A673 (cell line): ENCODE measurements around the gene STX18. TPM values are rescaled to one million over a fixed set of nuclear protein-coding genes. Genes with fewer than 3 reads are reported as not detected.

Experiments used
- BruUV-seq: library from RNA; stranded (reverse); fragments of 400-500 nt; replicated peaks from 2 replicates; lab custom pipeline; 2021; lab: Mats Ljungman, UMichigan
- CTCF ChIA-PET: fragments of 300-600 bp; sonication (Branson Sonifier 250); formaldehyde crosslinking; loops from one replicate; lab custom pipeline; 2022; ENCODE audit warnings: antibody characterized with exemption; lab: Charles Lee
- POLR2A ChIA-PET: fragments of 300-600 bp; sonication (Branson Sonifier 250); formaldehyde crosslinking; loops from one replicate; lab custom pipeline; 2022; ENCODE audit warnings: antibody characterized with exemption; ENCODE audit not compliant: low non-redundant PET; lab: Charles Lee
- DNase-seq: peaks from one replicate; pipeline ENCODE4 v3.0.0-alpha.2; 2015; ENCODE audit warnings: low spot score
- H3K27ac ChIP-seq: fragments of 200-600 bp; sonication (generic); 2 replicates; pipeline ENCODE4 v1.5.1; 2016; ENCODE audit warnings: mixed run types, low read depth, mild to moderate bottlenecking, mixed read lengths, antibody characterized with exemption, low read length; ENCODE audit not compliant: poor library complexity, severe bottlenecking
- H3K27me3 ChIP-seq: fragments of 200-600 bp; sonication (generic); replicated peaks from 2 replicates; pipeline ENCODE4 v1.6.1; 2017; ENCODE audit warnings: mixed run types, low read depth, mild to moderate bottlenecking, mixed read lengths, antibody characterized with exemption, low read length; ENCODE audit not compliant: insufficient read depth, poor library complexity
- H3K36me3 ChIP-seq: fragments of 200-600 bp; sonication (generic); 2 replicates; pipeline ENCODE4 v1.6.1; 2016; ENCODE audit warnings: mixed run types, mild to moderate bottlenecking, mixed read lengths, antibody characterized with exemption, low read length; ENCODE audit not compliant: insufficient read depth, poor library complexity, severe bottlenecking
- H3K4me1 ChIP-seq: fragments of 200-600 bp; sonication (generic); 2 replicates; pipeline ENCODE4 v1.6.1; 2017; ENCODE audit warnings: mixed run types, mild to moderate bottlenecking, mixed read lengths, antibody characterized with exemption, low read length; ENCODE audit not compliant: insufficient read depth, poor library complexity, severe bottlenecking
- H3K4me3 ChIP-seq: fragments of 200-600 bp; sonication (generic); 2 replicates; pipeline ENCODE4 v1.5.1; 2016; ENCODE audit warnings: low read depth, mixed run types, mild to moderate bottlenecking, mixed read lengths, low read length; ENCODE audit not compliant: poor library complexity, severe bottlenecking
- H3K9me3 ChIP-seq: fragments of 200-600 bp; sonication (generic); 2 replicates; pipeline ENCODE4 v1.6.1; 2016; ENCODE audit warnings: mixed run types, low read depth, mild to moderate bottlenecking, mixed read lengths, antibody characterized with exemption, low read length; ENCODE audit not compliant: poor library complexity, severe bottlenecking
- EZH2 ChIP-seq: fragments of 200-600 bp; sonication (generic); IDR thresholded peaks from 2 replicates; pipeline ENCODE4 v1.6.1; 2017; ENCODE audit warnings: borderline replicate concordance, low read depth, mild to moderate bottlenecking, mixed read lengths, antibody characterized with exemption, low read length; ENCODE audit not compliant: poor library complexity, severe bottlenecking
- intact Hi-C: fragments of 100-400 bp; cut with micrococcal nuclease; formaldehyde crosslinking; loops from one replicate; pipeline ENCODE4 v1.10.0; 2022; ENCODE audit not compliant: unreplicated experiment
- total RNA-seq: library from RNA; stranded (reverse); gene quantifications from 2 replicates; pipeline ENCODE4 v1.2.3, GENCODE V29; 2021
- TF ChIP-seq, protein P1 (sequence below): fragments of 300-800, 200-600 bp; sonication (generic); conservative IDR thresholded peaks from 2 replicates; pipeline ENCODE4 v1.5.1; 2017; ENCODE audit warnings: low read depth, mild to moderate bottlenecking, antibody characterized with exemption, low read length, moderate library complexity, mixed read lengths

The STX18 gene
- total RNA-seq, 1 experiment from 2014 or later, result 34.3 TPM

DNA sequence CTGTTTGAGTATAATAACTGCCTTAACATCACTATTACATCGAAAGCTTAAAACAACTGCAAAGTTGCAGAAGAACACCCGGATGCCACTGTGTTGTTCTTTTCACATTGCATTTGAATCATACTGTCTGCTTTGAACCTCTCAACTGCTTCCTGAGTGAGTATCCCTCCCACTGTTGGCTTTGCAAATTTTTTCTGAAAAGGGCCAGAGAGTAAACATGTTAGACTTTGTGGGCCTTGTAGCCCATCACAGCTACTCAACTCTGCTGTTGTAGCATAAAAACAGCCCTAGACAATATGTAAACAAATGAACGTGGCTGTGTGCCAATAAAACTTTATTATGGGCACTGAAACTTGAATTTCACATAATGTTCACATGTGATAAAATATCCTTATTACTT lies 78.9 kb downstream of the STX18 start:
- no peaks in the 10 kb centered on the region for H3K36me3 ChIP-seq
- no peak overlapping the region for H3K27ac ChIP-seq
- POLR2A ChIA-PET, result no interaction called here
- intact Hi-C loops, result no loop called here
- DNase-seq, result no peak
- BruUV-seq, result no TSS peak
- no peaks in the 10 kb centered on the region for H3K27me3 ChIP-seq
- H3K4me1 ChIP-seq, result no peaks in the 10 kb centered on the region
- TF ChIP-seq, protein P1, sequence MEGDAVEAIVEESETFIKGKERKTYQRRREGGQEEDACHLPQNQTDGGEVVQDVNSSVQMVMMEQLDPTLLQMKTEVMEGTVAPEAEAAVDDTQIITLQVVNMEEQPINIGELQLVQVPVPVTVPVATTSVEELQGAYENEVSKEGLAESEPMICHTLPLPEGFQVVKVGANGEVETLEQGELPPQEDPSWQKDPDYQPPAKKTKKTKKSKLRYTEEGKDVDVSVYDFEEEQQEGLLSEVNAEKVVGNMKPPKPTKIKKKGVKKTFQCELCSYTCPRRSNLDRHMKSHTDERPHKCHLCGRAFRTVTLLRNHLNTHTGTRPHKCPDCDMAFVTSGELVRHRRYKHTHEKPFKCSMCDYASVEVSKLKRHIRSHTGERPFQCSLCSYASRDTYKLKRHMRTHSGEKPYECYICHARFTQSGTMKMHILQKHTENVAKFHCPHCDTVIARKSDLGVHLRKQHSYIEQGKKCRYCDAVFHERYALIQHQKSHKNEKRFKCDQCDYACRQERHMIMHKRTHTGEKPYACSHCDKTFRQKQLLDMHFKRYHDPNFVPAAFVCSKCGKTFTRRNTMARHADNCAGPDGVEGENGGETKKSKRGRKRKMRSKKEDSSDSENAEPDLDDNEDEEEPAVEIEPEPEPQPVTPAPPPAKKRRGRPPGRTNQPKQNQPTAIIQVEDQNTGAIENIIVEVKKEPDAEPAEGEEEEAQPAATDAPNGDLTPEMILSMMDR, result no peak
- TF ChIP-seq EZH2, result no peak
- CTCF ChIA-PET, result no interaction called here
- no peaks in the 10 kb centered on the region for H3K9me3 ChIP-seq
- no peak overlapping the region for H3K4me3 ChIP-seq

DNA sequence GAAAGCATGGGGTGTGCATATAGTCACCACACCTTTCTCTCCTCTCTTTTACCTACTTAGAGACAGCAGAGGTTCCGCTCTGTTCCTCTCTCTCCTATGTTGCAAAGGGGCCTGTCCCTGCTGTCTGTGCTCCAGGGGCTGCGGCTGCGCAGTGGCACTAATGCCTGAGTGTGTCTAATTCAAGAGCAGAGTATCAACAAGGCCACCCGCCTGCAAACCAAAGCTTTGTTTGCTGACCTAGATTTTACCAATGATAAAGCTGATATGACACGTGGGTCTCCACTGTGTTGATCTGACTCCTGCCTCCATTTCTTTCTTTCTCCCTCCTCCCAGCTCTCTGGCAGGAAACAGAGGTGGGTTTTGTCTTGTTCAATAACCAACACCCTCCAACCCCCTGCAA lies 80.0 kb downstream of the STX18 start:
- H3K4me3 ChIP-seq, result no peak overlapping the region
- no peaks in the 10 kb centered on the region for H3K27me3 ChIP-seq
- intact Hi-C loops, result no loop called here
- no TSS peak for BruUV-seq
- no peaks in the 10 kb centered on the region for H3K4me1 ChIP-seq
- H3K36me3 ChIP-seq, result no peaks in the 10 kb centered on the region
- no peak for DNase-seq
- POLR2A ChIA-PET, result no interaction called here
- TF ChIP-seq, protein P1, result no peak
- TF ChIP-seq EZH2, result no peak
- H3K9me3 ChIP-seq, result no peaks in the 10 kb centered on the region
- CTCF ChIA-PET, result no interaction called here
- no peak overlapping the region for H3K27ac ChIP-seq

DNA sequence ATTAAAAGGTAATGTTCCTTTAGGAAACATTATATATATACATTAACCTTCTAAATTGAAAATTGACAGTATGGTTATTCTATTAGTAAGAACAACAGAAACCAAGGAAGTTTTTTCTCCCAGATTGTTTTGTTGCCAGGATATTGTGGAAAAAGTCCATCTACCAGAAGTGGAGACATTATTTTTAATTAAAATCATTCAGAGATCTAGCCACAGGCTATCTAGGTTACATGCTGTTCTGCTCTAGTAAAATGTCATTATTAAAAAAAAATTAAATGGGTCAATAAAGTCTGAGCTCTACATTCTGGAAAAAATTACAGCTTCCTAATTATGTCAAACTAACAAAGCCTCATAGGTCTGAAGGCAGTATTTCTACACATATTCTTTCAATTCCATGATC lies 80.7 kb downstream of the STX18 start:
- Histone ChIP-seq H3K27me3 (no peaks in the 10 kb centered on the region), H3K27ac (no peak overlapping the region), H3K9me3 (no peaks in the 10 kb centered on the region), H3K4me3 (no peak overlapping the region), H3K36me3 (peaks cover 3% of the 10 kb centered on the region), H3K4me1 (no peaks in the 10 kb centered on the region)
- intact Hi-C loops, result no loop called here
- TF ChIP-seq, protein P1, result no peak
- no peak for TF ChIP-seq EZH2
- ChIA-PET CTCF (no interaction called here), POLR2A (no interaction called here)
- BruUV-seq, result no TSS peak
- DNase-seq, result no peak
